SJSA1 (cell line): ENCODE measurements around the gene TK1. TPM values are rescaled to one million over a fixed set of nuclear protein-coding genes. Genes with fewer than 3 reads are reported as not detected.

ENCODE experiments used
- DNase-seq, 2 experiments: peaks; one replicate each; pipeline ENCODE4 v3.0.0-alpha.2; 2015 to 2020; ENCODE audit warnings: low spot score in 2 of 2, low read depth in 1 of 2
- H3K27ac ChIP-seq: fragments of 250-450 bp; sonication (Bioruptor Pico); 2 replicates; pipeline ENCODE4 v1.5.1; 2020; ENCODE audit warnings: mild to moderate bottlenecking, moderate library complexity
- H3K27me3 ChIP-seq: fragments of 250-450 bp; sonication (Bioruptor Pico); replicated peaks from 2 replicates; pipeline ENCODE4 v1.5.1; 2020; ENCODE audit warnings: mild to moderate bottlenecking, moderate library complexity
- H3K36me3 ChIP-seq: fragments of 250-450 bp; sonication (Bioruptor Pico); 2 replicates; pipeline ENCODE4 v1.5.1; 2020; ENCODE audit warnings: mild to moderate bottlenecking
- H3K4me1 ChIP-seq: fragments of 250-450 bp; sonication (Bioruptor Pico); replicated peaks from 2 replicates; pipeline ENCODE4 v1.6.1; 2021; ENCODE audit warnings: mild to moderate bottlenecking
- H3K4me3 ChIP-seq: fragments of 250-450 bp; sonication (Bioruptor Pico); 2 replicates; pipeline ENCODE4 v1.5.1; 2020; ENCODE audit warnings: mild to moderate bottlenecking
- H3K9me3 ChIP-seq: fragments of 250-450 bp; sonication (Bioruptor Pico); replicated peaks from 2 replicates; pipeline ENCODE4 v1.5.1; 2020; ENCODE audit warnings: mild to moderate bottlenecking
- total RNA-seq: library from RNA; depleted of rRNA; stranded (reverse); fragments of >200 nt; shearing (Covaris generic); gene quantifications from 2 replicates; pipeline ENCODE4 v1.2.3, GENCODE V29; 2014

Gene TK1
- total RNA-seq, 1 experiment from 2014 or later, result 456 TPM

DNA sequence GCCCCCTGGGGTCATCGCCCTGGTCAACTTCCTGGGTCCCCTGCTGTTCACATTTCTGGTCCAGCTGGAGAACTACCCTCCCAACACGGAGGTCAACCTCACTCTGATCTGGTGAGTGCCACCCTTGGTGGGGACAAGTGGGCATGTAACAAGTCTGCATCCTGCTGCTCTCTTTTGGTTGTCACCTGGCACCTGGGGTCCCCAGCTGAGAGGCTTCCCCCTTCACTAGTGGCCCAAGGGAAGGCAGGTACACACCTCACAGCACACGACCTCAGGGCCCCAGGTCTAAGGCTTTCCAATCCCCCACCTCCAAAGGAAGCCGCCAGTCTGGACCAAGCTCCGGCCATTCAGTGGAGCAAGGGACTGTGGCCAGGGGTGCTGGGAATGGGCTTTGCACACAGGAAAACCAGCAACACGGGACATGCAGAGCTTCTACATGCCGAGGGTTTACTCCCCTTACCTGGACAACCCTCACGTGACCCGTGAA lies 51.9 kb downstream of the TK1 start:
- H3K9me3 ChIP-seq, result no peaks in the 10 kb centered on the region
- peaks cover 42% of the 10 kb centered on the region for H3K27me3 ChIP-seq
- no peaks in the 10 kb centered on the region for H3K36me3 ChIP-seq
- H3K4me1 ChIP-seq, result peaks cover 5% of the 10 kb centered on the region
- no peak for DNase-seq
- H3K4me3 ChIP-seq, result no peak overlapping the region
- H3K27ac ChIP-seq, result no peak overlapping the region

- H3K36me3 ChIP-seq, result no peaks in the 10 kb centered on the region
- peaks cover 6% of the 10 kb centered on the region for H3K4me1 ChIP-seq
- no peak overlapping the region for H3K27ac ChIP-seq
- H3K9me3 ChIP-seq, result no peaks in the 10 kb centered on the region
- no peak overlapping the region for H3K4me3 ChIP-seq
- no peak for DNase-seq
- peaks cover 48% of the 10 kb centered on the region for H3K27me3 ChIP-seq
Observed at GRCh38 chr17:78133971-78134898, 52.6 kb downstream of the TK1 start.

DNA sequence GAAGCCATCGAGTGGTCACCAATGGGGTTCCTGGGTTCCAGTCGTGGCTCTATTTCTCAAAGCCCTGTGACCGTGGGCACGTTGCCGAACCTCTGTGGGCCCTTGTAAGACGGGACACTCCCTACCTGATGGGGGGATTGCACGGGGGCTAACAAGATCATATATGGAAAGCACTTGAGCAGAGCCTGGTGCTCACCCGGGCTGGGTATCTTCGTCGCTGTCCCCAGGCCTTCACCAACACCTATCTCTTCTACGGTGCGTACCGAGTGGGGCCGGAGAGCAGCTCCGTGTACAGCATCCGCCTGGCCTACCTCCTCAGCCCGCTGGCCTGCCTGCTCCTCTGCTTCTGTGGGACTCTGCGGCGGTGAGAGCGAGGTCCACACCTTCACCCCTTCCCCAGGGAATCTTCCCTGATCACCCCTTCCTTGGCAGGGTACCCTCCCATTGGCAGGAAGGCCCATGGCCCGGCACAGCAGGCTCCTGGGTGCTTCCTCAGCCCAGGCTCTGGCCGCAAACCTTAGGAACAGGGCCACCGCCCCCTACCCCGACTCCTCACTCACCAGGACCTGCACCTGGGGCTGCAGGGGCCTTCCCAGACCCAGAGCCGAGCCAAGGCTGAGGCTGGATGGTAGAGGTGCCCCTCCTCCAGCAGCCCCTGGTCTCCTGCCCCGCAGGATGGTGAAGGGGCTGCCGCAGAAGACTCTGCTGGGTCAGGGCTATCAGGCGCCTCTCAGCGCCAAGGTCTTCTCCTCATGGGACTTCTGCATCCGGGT lies 53.5 kb downstream of the TK1 start:
- no peak for DNase-seq
- no peak overlapping the region for H3K27ac ChIP-seq
- no peaks in the 10 kb centered on the region for H3K9me3 ChIP-seq
- H3K27me3 ChIP-seq, result peaks cover 56% of the 10 kb centered on the region
- H3K4me3 ChIP-seq, result no peak overlapping the region
- no peaks in the 10 kb centered on the region for H3K36me3 ChIP-seq
- H3K4me1 ChIP-seq, result peaks cover 14% of the 10 kb centered on the region

- DNase-seq, result no peak
- Histone ChIP-seq H3K4me1 (peaks cover 16% of the 10 kb centered on the region), H3K27ac (no peak overlapping the region), H3K9me3 (no peaks in the 10 kb centered on the region), H3K36me3 (no peaks in the 10 kb centered on the region), H3K27me3 (peaks cover 60% of the 10 kb centered on the region), H3K4me3 (no peak overlapping the region)
Observed at GRCh38 chr17:78132767-78133178, 54.1 kb downstream of the TK1 start.

DNA sequence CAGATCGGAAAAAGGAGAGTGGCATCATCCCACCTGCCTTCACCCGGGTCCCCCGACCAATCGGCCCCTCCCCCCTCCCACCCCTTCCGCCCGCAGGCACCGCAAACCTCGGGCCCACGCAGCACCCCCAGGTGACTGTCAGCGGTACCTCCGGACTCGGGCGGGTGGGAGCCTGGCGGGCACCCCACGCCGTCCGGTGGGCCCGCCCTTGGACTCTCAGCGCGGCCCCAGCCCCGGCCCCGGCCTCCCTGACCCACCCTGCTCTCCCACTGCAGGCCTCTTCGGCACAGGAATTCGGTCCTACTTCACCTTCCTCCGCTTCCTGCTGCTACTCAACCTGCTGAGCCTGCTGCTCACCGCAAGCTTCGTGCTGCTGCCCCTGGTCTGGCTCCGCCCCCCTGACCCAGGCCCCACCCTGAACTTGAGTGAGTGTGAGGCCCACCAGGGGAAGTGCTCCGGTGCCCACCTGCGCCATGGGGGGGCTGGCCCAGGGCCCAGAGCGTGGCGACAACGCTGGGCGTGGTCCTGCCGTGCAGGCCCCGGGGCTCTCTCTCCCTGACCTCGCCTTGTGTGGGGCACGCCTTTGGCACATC lies 54.7 kb downstream of the TK1 start:
- Histone ChIP-seq H3K27me3 (peaks cover 63% of the 10 kb centered on the region), H3K4me3 (no peak overlapping the region)

DNA sequence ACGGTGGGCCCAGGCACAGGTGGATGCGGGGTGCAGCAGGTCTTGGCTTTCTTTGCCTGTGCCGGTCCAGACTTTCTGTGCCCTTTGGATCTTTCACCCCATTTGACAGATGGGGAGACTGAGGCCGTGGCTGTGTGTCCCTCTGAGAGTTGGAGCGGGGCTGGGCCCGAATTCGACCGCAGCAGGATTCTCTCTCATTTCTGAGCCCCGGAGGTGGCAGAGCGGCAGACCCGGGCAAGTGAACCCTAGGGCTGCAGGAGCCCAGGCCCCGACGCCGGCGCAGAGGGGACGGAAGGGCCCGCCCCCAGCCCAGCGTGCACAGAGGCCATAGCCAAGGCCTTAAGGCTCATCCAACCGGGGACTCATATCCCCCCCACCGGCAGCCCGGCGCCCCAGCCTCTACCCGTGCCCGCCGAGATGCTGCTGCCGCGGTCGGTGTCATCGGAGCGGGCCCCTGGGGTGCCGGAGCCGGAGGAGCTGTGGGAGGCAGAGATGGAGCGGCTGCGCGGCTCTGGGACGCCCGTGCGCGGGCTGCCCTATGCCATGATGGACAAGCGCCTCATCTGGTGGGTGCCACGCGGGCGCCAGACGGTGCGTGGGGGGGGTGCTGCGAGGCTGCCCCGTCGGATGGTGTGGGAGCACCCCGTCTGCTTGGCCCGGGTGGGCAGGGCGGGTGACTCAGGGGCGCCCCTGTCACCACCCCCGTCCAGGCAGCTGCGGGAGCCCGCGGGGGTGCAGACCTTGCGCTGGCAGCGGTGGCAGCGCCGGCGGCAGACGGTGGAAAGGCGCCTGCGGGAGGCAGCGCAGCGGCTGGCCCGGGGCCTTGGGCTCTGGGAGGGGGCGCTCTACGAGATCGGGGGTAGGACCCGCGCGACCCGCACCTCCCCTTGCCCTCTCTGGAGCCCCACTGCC lies 55.4 kb downstream of the TK1 start:
- Histone ChIP-seq H3K27ac (no peak overlapping the region), H3K4me1 (peaks cover 16% of the 10 kb centered on the region), H3K9me3 (no peaks in the 10 kb centered on the region), H3K36me3 (no peaks in the 10 kb centered on the region), H3K27me3 (peaks cover 63% of the 10 kb centered on the region), H3K4me3 (no peak overlapping the region)
- DNase-seq, result no peak

More for the DNA sequence above, 54.7 kb downstream of the TK1 start:
- Histone ChIP-seq H3K27ac (no peak overlapping the region), H3K9me3 (no peaks in the 10 kb centered on the region), H3K36me3 (no peaks in the 10 kb centered on the region), H3K4me1 (peaks cover 16% of the 10 kb centered on the region)
- no peak for DNase-seq

- H3K4me3 ChIP-seq, result no peak within 1 kb of the TSS
- H3K9me3 ChIP-seq, result no peaks in the 10 kb centered on the region
- DNase-seq, result no peak
- peaks cover 16% of the 10 kb centered on the region for H3K4me1 ChIP-seq
- H3K27me3 ChIP-seq, result peaks cover 63% of the 10 kb centered on the region
- no peaks in the 10 kb centered on the region for H3K36me3 ChIP-seq
- no peak within 1 kb of the TSS for H3K27ac ChIP-seq
Observed at GRCh38 chr17:78130437-78131101, 56.3 kb downstream of the TK1 start, which contains the start of gene TMC8. Gene TMC8 (plus strand): TSS chr17:78130771. CDS start chr17:78131589, 818 bp downstream.

DNA sequence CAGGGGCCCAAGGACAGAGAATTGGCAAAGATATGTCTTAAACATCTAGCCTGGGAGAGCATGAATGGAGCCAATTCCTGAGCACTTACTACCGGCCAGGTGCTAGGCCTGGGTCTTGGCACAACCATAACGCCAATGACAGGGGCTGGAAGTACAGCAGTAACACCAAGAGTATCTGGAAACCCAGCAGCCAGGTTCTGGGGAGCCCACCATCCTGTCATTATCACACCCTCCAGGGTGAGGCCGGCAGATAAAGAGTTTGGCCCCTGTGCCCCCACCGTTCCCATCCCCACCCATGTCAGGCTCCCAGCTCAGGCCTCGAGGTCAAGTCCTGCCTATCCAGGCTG lies 56.8 kb downstream of the TK1 start:
- H3K9me3 ChIP-seq, result no peaks in the 10 kb centered on the region
- H3K4me1 ChIP-seq, result peaks cover 16% of the 10 kb centered on the region
- no peak overlapping the region for H3K4me3 ChIP-seq
- peaks cover 63% of the 10 kb centered on the region for H3K27me3 ChIP-seq
- H3K27ac ChIP-seq, result no peak overlapping the region
- no peaks in the 10 kb centered on the region for H3K36me3 ChIP-seq
- DNase-seq, result no peak

DNA sequence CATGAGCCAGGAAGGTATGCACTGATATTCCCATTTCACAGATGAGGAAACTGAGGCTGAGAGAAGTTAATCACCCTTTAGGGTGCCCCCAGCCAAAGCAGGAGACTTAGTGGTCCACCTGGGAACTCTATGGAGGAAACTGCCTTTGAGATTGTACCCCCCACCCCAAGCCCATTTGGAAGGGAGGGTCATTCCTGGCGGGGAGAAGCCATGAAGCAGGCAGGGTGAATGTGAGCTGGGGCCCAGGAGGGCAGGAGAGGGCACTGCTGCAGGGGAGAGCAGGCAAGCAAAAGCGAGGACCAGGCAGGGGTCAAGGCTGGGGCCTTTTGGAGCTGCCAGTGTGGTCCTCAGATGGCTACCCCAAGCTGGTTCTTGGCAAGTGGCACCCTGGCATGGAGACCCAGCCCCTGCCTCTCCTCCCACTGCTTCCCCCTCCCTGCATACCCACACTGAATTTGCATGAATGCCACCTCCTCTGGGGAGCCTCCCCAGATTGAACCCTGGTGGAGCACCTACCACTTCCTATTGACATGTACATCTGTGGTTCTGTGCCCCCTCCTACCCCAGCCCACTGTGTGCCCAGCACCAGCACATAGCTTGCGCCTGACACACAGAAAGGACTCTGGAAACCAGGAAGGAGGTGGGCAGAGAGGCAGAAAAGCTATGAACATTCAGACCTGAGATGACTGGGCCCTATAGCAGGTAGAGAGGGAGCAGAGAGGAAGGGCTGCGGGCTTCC lies 57.3 kb downstream of the TK1 start:
- Histone ChIP-seq H3K9me3 (no peaks in the 10 kb centered on the region), H3K36me3 (no peaks in the 10 kb centered on the region), H3K27ac (no peak overlapping the region), H3K4me1 (peaks cover 16% of the 10 kb centered on the region), H3K27me3 (peaks cover 63% of the 10 kb centered on the region), H3K4me3 (no peak overlapping the region)
- DNase-seq, result no peak

GRCh38 chr17:78128551-78129350 lies 58.1 kb downstream of the TK1 start, which contains the start of gene TMC6:
Gene TMC6 (minus strand): TSS chr17:78128755. CDS start chr17:78126832, 1,923 bp downstream.
- Histone ChIP-seq H3K4me1 (peaks cover 16% of the 10 kb centered on the region), H3K36me3 (no peaks in the 10 kb centered on the region), H3K27ac (no peak within 1 kb of the TSS), H3K4me3 (peak within 1 kb of the TSS; percentile 36), H3K27me3 (peaks cover 56% of the 10 kb centered on the region), H3K9me3 (no peaks in the 10 kb centered on the region)
- no peak for DNase-seq

GRCh38 chr17:78127888-78128550 lies 58.8 kb downstream of the TK1 start:
- Histone ChIP-seq H3K27me3 (peaks cover 50% of the 10 kb centered on the region), H3K4me3 (peak overlapping the region; percentile 36), H3K9me3 (no peaks in the 10 kb centered on the region), H3K36me3 (no peaks in the 10 kb centered on the region), H3K4me1 (peaks cover 16% of the 10 kb centered on the region), H3K27ac (no peak overlapping the region)
- DNase-seq, result no peak
